Neural crest cell (in vitro differentiated cells): ENCODE results near the gene UQCC2. TPM values are rescaled to one million over a fixed set of nuclear protein-coding genes. Genes with fewer than 3 reads are reported as not detected.

Source experiments
- DNase-seq: peaks from one replicate; pipeline ENCODE4 v3.0.0; 2021; ENCODE audit warnings: low read depth, mixed read lengths, low spot score
- H3K27ac Mint-ChIP-seq: one replicate; pipeline ENCODE4 v1.8.0; 2021; ENCODE audit warnings: mild to moderate bottlenecking, mixed read lengths; ENCODE audit not compliant: unreplicated experiment
- H3K27me3 Mint-ChIP-seq: 2 replicates; pipeline ENCODE4 v1.8.0; 2021; ENCODE audit warnings: low read depth, mild to moderate bottlenecking, mixed read lengths
- H3K36me3 Mint-ChIP-seq: 2 replicates; pipeline ENCODE4 v1.8.0; 2021; ENCODE audit warnings: low read depth, mild to moderate bottlenecking, mixed read lengths
- H3K4me1 Mint-ChIP-seq: 2 replicates; pipeline ENCODE4 v1.8.0; 2021; ENCODE audit warnings: mixed read lengths
- H3K4me3 Mint-ChIP-seq: one replicate; pipeline ENCODE4 v1.8.0; 2021; ENCODE audit warnings: mild to moderate bottlenecking, mixed read lengths
- H3K9me3 Mint-ChIP-seq: 2 replicates; pipeline ENCODE4 v1.8.0; 2021; ENCODE audit warnings: mixed read lengths
- CTCF ChIP-seq: fragments of 200-600 bp; sonication (generic); conservative IDR thresholded peaks from 2 replicates; pipeline ENCODE4 v1.5.0; 2021; ENCODE audit warnings: antibody characterized with exemption, mild to moderate bottlenecking
- total RNA-seq: library from RNA; stranded (reverse); gene quantifications from 2 replicates; pipeline ENCODE4 v1.2.1, GENCODE V29; 2021

The UQCC2 gene
- total RNA-seq, 1 donor from 2014 or later = 116 TPM

- Mint-ChIP-seq H3K4me1 (peaks cover 23% of the 10 kb centered on the region), H3K27ac (no peak overlapping the region), H3K9me3 (no peaks in the 10 kb centered on the region), H3K4me3 (no peak overlapping the region), H3K27me3 (peaks cover 3% of the 10 kb centered on the region), H3K36me3 (no peaks in the 10 kb centered on the region)
- TF ChIP-seq CTCF = no peak
- no peak for DNase-seq
Measured at GRCh38 chr6:33727932-33728331, 16.4 kb upstream of the UQCC2 start.

GRCh38 chr6:33727126-33727525 is 15.6 kb upstream of the UQCC2 start:
- Mint-ChIP-seq H3K4me3 (no peak overlapping the region), H3K27me3 (peaks cover 3% of the 10 kb centered on the region), H3K27ac (no peak overlapping the region), H3K36me3 (no peaks in the 10 kb centered on the region), H3K9me3 (no peaks in the 10 kb centered on the region), H3K4me1 (peaks cover 17% of the 10 kb centered on the region)
- TF ChIP-seq CTCF = no peak
- no peak for DNase-seq

GRCh38 chr6:33726696-33727095 is 15.2 kb upstream of the UQCC2 start:
- TF ChIP-seq CTCF = no peak
- DNase-seq = no peak
- H3K36me3 Mint-ChIP-seq = no peaks in the 10 kb centered on the region
- H3K4me3 Mint-ChIP-seq = no peak overlapping the region
- peaks cover 17% of the 10 kb centered on the region for H3K4me1 Mint-ChIP-seq
- H3K27me3 Mint-ChIP-seq = peaks cover 3% of the 10 kb centered on the region
- H3K9me3 Mint-ChIP-seq = no peaks in the 10 kb centered on the region
- peak overlapping the region; percentile 67 for H3K27ac Mint-ChIP-seq

- Mint-ChIP-seq H3K4me1 (peaks cover 11% of the 10 kb centered on the region), H3K36me3 (no peaks in the 10 kb centered on the region)
Measured at GRCh38 chr6:33725891-33726673, 14.6 kb upstream of the UQCC2 start.

GRCh38 chr6:33725222-33725621 is 13.7 kb upstream of the UQCC2 start:
- Mint-ChIP-seq H3K9me3 (no peaks in the 10 kb centered on the region), H3K36me3 (no peaks in the 10 kb centered on the region), H3K4me1 (peaks cover 6% of the 10 kb centered on the region), H3K4me3 (no peak overlapping the region), H3K27me3 (peaks cover 3% of the 10 kb centered on the region), H3K27ac (no peak overlapping the region)
- TF ChIP-seq CTCF = no peak
- no peak for DNase-seq

More at GRCh38 chr6:33725891-33726673, 14.6 kb upstream of the UQCC2 start:
- Mint-ChIP-seq H3K27ac (no peak overlapping the region), H3K4me3 (no peak overlapping the region), H3K27me3 (peaks cover 3% of the 10 kb centered on the region), H3K9me3 (no peaks in the 10 kb centered on the region)
- no peak for DNase-seq
- TF ChIP-seq CTCF = no peak
